CD4-positive, CD25-positive, alpha-beta regulatory T cell (primary cell): Measurements from ENCODE around the gene MAPKAP1. TPM values are rescaled to one million over a fixed set of nuclear protein-coding genes. Genes with fewer than 3 reads are reported as not detected.
"Not testable (repeated sequence)": the region's sequence is repeated elsewhere in the genome, so short reads cannot be mapped to it uniquely, and the experiment has no call there.

Experiments
- ATAC-seq, 2 donors: fragments of 150-1000 bp; cut with Tn5 transposase; one replicate each; pipeline ENCODE4 v1.10.0; 2021; ENCODE audit warnings: low read depth in 2 of 2, moderate number of reproducible peaks in 2 of 2, moderate library complexity in 1 of 2
- DNase-seq, 3 donors: peaks; one replicate each; pipeline versions ENCODE4 v3.0.0 to v3.0.0-alpha.2; 2012 to 2022; ENCODE audit warnings: mixed read lengths in 1 of 3
- H3K27ac ChIP-seq: one replicate; pipeline ENCODE4 v1.7.0; 2013; ENCODE audit warnings: mild to moderate bottlenecking, low read length; ENCODE audit not compliant: insufficient read depth, poor library complexity, severe bottlenecking
- H3K27me3 ChIP-seq: one replicate; pipeline ENCODE4 v1.7.0; 2013; ENCODE audit warnings: low read length; ENCODE audit not compliant: control insufficient read depth, insufficient read depth
- H3K36me3 ChIP-seq: one replicate; pipeline ENCODE4 v1.7.0; 2013; ENCODE audit warnings: mild to moderate bottlenecking, low read length, moderate library complexity; ENCODE audit not compliant: control insufficient read depth, insufficient read depth
- H3K4me1 ChIP-seq: 2 replicates; pipeline ENCODE4 v1.7.0; 2013; ENCODE audit warnings: mild to moderate bottlenecking, low read length; ENCODE audit not compliant: insufficient read depth, control insufficient read depth, poor library complexity, severe bottlenecking
- H3K4me3 ChIP-seq: one replicate; pipeline ENCODE4 v1.7.0; 2013; ENCODE audit warnings: low read depth, mild to moderate bottlenecking, low read length, moderate library complexity
- H3K9me3 ChIP-seq, 2 experiments: 1 replicate in 1 of 2; 2 replicates in 1 of 2; pipeline ENCODE4 v1.7.0; 2013; ENCODE audit warnings: low read length in 2 of 2, mild to moderate bottlenecking in 1 of 2, moderate library complexity in 1 of 2; ENCODE audit not compliant: control insufficient read depth in 2 of 2
- H3K27ac Mint-ChIP-seq, 3 donors: one replicate each; pipeline ENCODE4 v1.8.0; 2020 to 2022; ENCODE audit warnings: mild to moderate bottlenecking in 3 of 3, mixed read lengths in 3 of 3, moderate library complexity in 2 of 3
- H3K27me3 Mint-ChIP-seq: one replicate; pipeline ENCODE4 v1.8.0; 2022; ENCODE audit warnings: mild to moderate bottlenecking, mixed read lengths
- H3K36me3 Mint-ChIP-seq: one replicate; pipeline ENCODE4 v1.8.0; 2020; ENCODE audit warnings: mixed read lengths
- H3K4me1 Mint-ChIP-seq, 4 donors: one replicate each; pipeline ENCODE4 v1.8.0; 2020 to 2022; ENCODE audit warnings: mixed read lengths in 4 of 4, mild to moderate bottlenecking in 1 of 4
- H3K4me3 Mint-ChIP-seq, 4 donors: one replicate each; pipeline ENCODE4 v1.8.0; 2020 to 2022; ENCODE audit warnings: mild to moderate bottlenecking in 4 of 4, mixed read lengths in 4 of 4, moderate library complexity in 3 of 4
- H3K9me3 Mint-ChIP-seq, 7 donors: one replicate each; pipeline ENCODE4 v1.8.0; 2020 to 2022; ENCODE audit warnings: mixed read lengths in 7 of 7, mild to moderate bottlenecking in 3 of 7, moderate library complexity in 2 of 7
- polyA plus RNA-seq, 4 donors: library from polyadenylated mRNA; unstranded; fragments of 300-500 nt; fragmentation: Illumina TruSeq; gene quantifications; one replicate each; pipeline ENCODE4 v1.2.3, GENCODE V29; 2021
- total RNA-seq: library from RNA; stranded (reverse); gene quantifications from one replicate; pipeline ENCODE4 v1.2.3, GENCODE V29; 2022

Gene MAPKAP1
- total and polyA plus RNA-seq, 5 donors from 2014 or later: 40.8 to 53.2 (median 47.3) TPM

GRCh38 chr9:125695548-125695947 lies 11.5 kb downstream of the MAPKAP1 start:
- not testable (repeated sequence) for H3K27me3 Mint-ChIP-seq, ATAC-seq, H3K27ac ChIP-seq, H3K9me3 Mint-ChIP-seq, H3K27ac Mint-ChIP-seq, H3K27me3 ChIP-seq, H3K4me3 ChIP-seq, H3K9me3 ChIP-seq, DNase-seq, H3K4me1 ChIP-seq, H3K36me3 ChIP-seq, H3K4me3 Mint-ChIP-seq
- peaks cover 33 to 45% (median 38%) of the 10 kb centered on the region in 4 donors for H3K4me1 Mint-ChIP-seq
- peaks cover 23% of the 10 kb centered on the region for H3K36me3 Mint-ChIP-seq

GRCh38 chr9:125694478-125694877 lies 12.5 kb downstream of the MAPKAP1 start:
- no peak overlapping the region for H3K27ac ChIP-seq
- H3K27me3 Mint-ChIP-seq: no peaks in the 10 kb centered on the region
- ATAC-seq (no peak), DNase-seq (no peak)
- no peaks in the 10 kb centered on the region for H3K36me3 ChIP-seq
- no peaks in the 10 kb centered on the region for H3K9me3 ChIP-seq
- H3K4me3 ChIP-seq: no peak overlapping the region
- H3K9me3 Mint-ChIP-seq: no peaks in the 10 kb centered on the region
- no peak overlapping the region for H3K4me3 Mint-ChIP-seq
- no peak overlapping the region for H3K27ac Mint-ChIP-seq
- no peaks in the 10 kb centered on the region for H3K27me3 ChIP-seq
- H3K4me1 Mint-ChIP-seq: peaks cover 25 to 46% (median 40%) of the 10 kb centered on the region in 4 donors
- H3K36me3 Mint-ChIP-seq: peaks cover 23% of the 10 kb centered on the region
- H3K4me1 ChIP-seq: no peaks in the 10 kb centered on the region

- not testable (repeated sequence) for H3K4me1 ChIP-seq, H3K9me3 Mint-ChIP-seq, DNase-seq, H3K36me3 ChIP-seq, H3K27ac ChIP-seq, H3K9me3 ChIP-seq, H3K27me3 ChIP-seq, H3K27ac Mint-ChIP-seq, ATAC-seq, H3K4me3 Mint-ChIP-seq, H3K27me3 Mint-ChIP-seq, H3K4me3 ChIP-seq
- Mint-ChIP-seq H3K36me3 (peaks cover 19% of the 10 kb centered on the region), H3K4me1 (peaks cover 22 to 39% (median 35%) of the 10 kb centered on the region in 4 donors)
These were observed 13.5 kb downstream of the MAPKAP1 start for GRCh38 chr9:125693492-125693891.

- no peaks in the 10 kb centered on the region for H3K9me3 Mint-ChIP-seq
- Histone ChIP-seq H3K27ac (no peak overlapping the region), H3K4me3 (no peak overlapping the region), H3K36me3 (no peaks in the 10 kb centered on the region), H3K9me3 (no peaks in the 10 kb centered on the region), H3K27me3 (no peaks in the 10 kb centered on the region), H3K4me1 (no peaks in the 10 kb centered on the region)
- peak overlapping the region in 1 of 3 donors; percentile 26 for H3K27ac Mint-ChIP-seq
- peaks cover 15 to 34% (median 31%) of the 10 kb centered on the region in 4 donors for H3K4me1 Mint-ChIP-seq
- no peaks in the 10 kb centered on the region for H3K27me3 Mint-ChIP-seq
- DNase-seq: no peak
- peaks cover 14% of the 10 kb centered on the region for H3K36me3 Mint-ChIP-seq
- no peak overlapping the region for H3K4me3 Mint-ChIP-seq
- ATAC-seq: no peak
These were observed 15.1 kb downstream of the MAPKAP1 start for GRCh38 chr9:125691869-125692268.

- Mint-ChIP-seq H3K27me3 (no peaks in the 10 kb centered on the region), H3K4me1 (peaks cover 10 to 29% (median 25%) of the 10 kb centered on the region in 4 donors), H3K36me3 (peaks cover 10% of the 10 kb centered on the region), H3K9me3 (no peaks in the 10 kb centered on the region), H3K4me3 (no peak overlapping the region), H3K27ac (peak overlapping the region in 2 of 3 donors; percentile 18 to 77)
- no peak overlapping the region for H3K27ac ChIP-seq
- no peaks in the 10 kb centered on the region for H3K27me3 ChIP-seq
- H3K4me1 ChIP-seq: no peaks in the 10 kb centered on the region
- peaks cover 2% of the 10 kb centered on the region for H3K36me3 ChIP-seq
- H3K4me3 ChIP-seq: no peak overlapping the region
- DNase-seq: no peak
- no peak for ATAC-seq
- H3K9me3 ChIP-seq: no peaks in the 10 kb centered on the region
These were observed 16.3 kb downstream of the MAPKAP1 start for GRCh38 chr9:125690679-125691078.

- no peaks in the 10 kb centered on the region for H3K9me3 Mint-ChIP-seq
These were observed 19.7 kb downstream of the MAPKAP1 start for GRCh38 chr9:125687163-125687863.

GRCh38 chr9:125685167-125685566 lies 21.8 kb downstream of the MAPKAP1 start:
- no peaks in the 10 kb centered on the region for H3K4me1 ChIP-seq
- Mint-ChIP-seq H3K27me3 (no peaks in the 10 kb centered on the region), H3K4me3 (no peak overlapping the region), H3K36me3 (peaks cover 29% of the 10 kb centered on the region), H3K4me1 (peaks cover 10 to 40% (median 16%) of the 10 kb centered on the region in 4 donors), H3K27ac (peak overlapping the region in 1 of 3 donors; percentile 67), H3K9me3 (no peaks in the 10 kb centered on the region)
- H3K27ac ChIP-seq: no peak overlapping the region
- DNase-seq (no peak), ATAC-seq (no peak)
- peaks cover 19% of the 10 kb centered on the region for H3K36me3 ChIP-seq
- no peak overlapping the region for H3K4me3 ChIP-seq
- H3K27me3 ChIP-seq: no peaks in the 10 kb centered on the region
- no peaks in the 10 kb centered on the region for H3K9me3 ChIP-seq

More at GRCh38 chr9:125687163-125687863, 19.7 kb downstream of the MAPKAP1 start:
- ATAC-seq (no peak), DNase-seq (no peak)
- no peaks in the 10 kb centered on the region for H3K27me3 ChIP-seq
- H3K36me3 Mint-ChIP-seq: peaks cover 29% of the 10 kb centered on the region
- peaks cover 8 to 31% (median 26%) of the 10 kb centered on the region in 4 donors for H3K4me1 Mint-ChIP-seq
- no peaks in the 10 kb centered on the region for H3K27me3 Mint-ChIP-seq
- no peaks in the 10 kb centered on the region for H3K4me1 ChIP-seq
- no peak overlapping the region for H3K27ac ChIP-seq
- H3K9me3 ChIP-seq: no peaks in the 10 kb centered on the region
- peaks cover 16% of the 10 kb centered on the region for H3K36me3 ChIP-seq
- peak overlapping the region in 1 of 3 donors; percentile 14 for H3K27ac Mint-ChIP-seq
- H3K4me3 Mint-ChIP-seq: no peak overlapping the region
- H3K4me3 ChIP-seq: no peak overlapping the region

GRCh38 chr9:125683486-125683885 lies 23.5 kb downstream of the MAPKAP1 start:
- H3K27me3 Mint-ChIP-seq: no peaks in the 10 kb centered on the region
- H3K9me3 Mint-ChIP-seq: no peaks in the 10 kb centered on the region
- Histone ChIP-seq H3K9me3 (no peaks in the 10 kb centered on the region), H3K4me3 (no peak overlapping the region), H3K4me1 (no peaks in the 10 kb centered on the region), H3K27ac (no peak overlapping the region), H3K27me3 (no peaks in the 10 kb centered on the region), H3K36me3 (peaks cover 19% of the 10 kb centered on the region)
- H3K36me3 Mint-ChIP-seq: peaks cover 32% of the 10 kb centered on the region
- DNase-seq: no peak
- peaks cover 6 to 41% (median 16%) of the 10 kb centered on the region in 4 donors for H3K4me1 Mint-ChIP-seq
- no peak overlapping the region for H3K4me3 Mint-ChIP-seq
- ATAC-seq: no peak
- no peak overlapping the region for H3K27ac Mint-ChIP-seq
